ENCODE results near the gene TAF3. TPM values are rescaled to one million over a fixed set of nuclear protein-coding genes. Genes with fewer than 3 reads are reported as not detected.

Gene TAF3
- polyA plus RNA-seq, 1 donor (not counting 4 experiments of a cell fraction or from before 2014, with no cell fraction given): 2.0 TPM

DNA sequence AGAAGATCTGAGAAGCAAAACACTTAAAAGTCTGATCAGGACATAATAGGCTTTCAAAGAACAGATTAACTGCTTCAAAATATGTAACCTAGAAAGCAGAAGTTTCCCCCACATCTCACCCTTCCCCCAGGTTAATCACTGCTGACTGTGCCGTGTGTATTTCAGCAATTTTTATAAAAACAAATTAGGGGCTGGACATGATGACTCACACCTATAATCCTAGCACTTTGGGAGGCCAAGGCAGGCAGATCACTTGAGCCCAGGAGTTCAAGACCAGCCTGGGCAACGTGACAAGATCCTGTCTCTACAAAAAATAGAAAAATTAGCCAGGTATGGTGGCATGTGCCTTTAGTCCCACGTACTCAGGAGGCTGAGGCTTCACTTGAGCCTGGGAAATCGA lies 168.5 kb downstream of the TAF3 start:
- no peaks in the 10 kb centered on the region for H3K4me1 ChIP-seq (ENCODE audit: control insufficient read depth, extremely low read depth, insufficient read depth, low read length)
- no peak overlapping the region for H3K9ac ChIP-seq (ENCODE audit: control insufficient read depth, extremely low read depth, insufficient read depth, low read length)
- H3K27ac ChIP-seq (ENCODE audit: control insufficient read depth, insufficient read depth, low read length): no peak overlapping the region
- H3K4me3 ChIP-seq (ENCODE audit: control insufficient read depth in 2 of 3, extremely low read depth in 1 of 3, insufficient read depth in 2 of 3, low read depth in 1 of 3, low read length in 3 of 3): no peak overlapping the region
- no peaks in the 10 kb centered on the region for H3K79me2 ChIP-seq (ENCODE audit: control insufficient read depth, insufficient read depth, low read length)
- H3K27me3 ChIP-seq (ENCODE audit: control insufficient read depth, extremely low read depth, insufficient read depth, low read length): no peaks in the 10 kb centered on the region
- no peak overlapping the region for H3K4me2 ChIP-seq (ENCODE audit: control insufficient read depth, extremely low read depth, insufficient read depth, low read depth, low read length)
- no peaks in the 10 kb centered on the region for H3K9me1 ChIP-seq (ENCODE audit: control insufficient read depth, extremely low read depth, insufficient read depth, low read length)
- H2AFZ ChIP-seq (ENCODE audit: control insufficient read depth, low read length): no peak overlapping the region
- H3K9me3 ChIP-seq (ENCODE audit: control insufficient read depth, low read depth, low read length): no peaks in the 10 kb centered on the region
- DNase-seq (ENCODE audit: low read depth, low spot score): no peak
- H3K36me3 ChIP-seq (ENCODE audit: control insufficient read depth in 2 of 2, extremely low read depth in 1 of 2, insufficient read depth in 2 of 2, low read length in 2 of 2): peaks cover 0 to 2% of the 10 kb centered on the region in 2 experiments
- dilution Hi-C loops (cut with MboI; ENCODE audit: extremely low pct_ligation_motif_present, low sequenced_read_pairs): no loop called here
- no peaks in the 10 kb centered on the region for H4K20me1 ChIP-seq (ENCODE audit: control insufficient read depth, extremely low read depth, insufficient read depth, low read length)
- FAIRE-seq: no peak
- no peak for TF ChIP-seq EZH2 (IDR thresholded peaks at IDR 0.05; ENCODE audit: low read length)
- TF ChIP-seq, protein P1, sequence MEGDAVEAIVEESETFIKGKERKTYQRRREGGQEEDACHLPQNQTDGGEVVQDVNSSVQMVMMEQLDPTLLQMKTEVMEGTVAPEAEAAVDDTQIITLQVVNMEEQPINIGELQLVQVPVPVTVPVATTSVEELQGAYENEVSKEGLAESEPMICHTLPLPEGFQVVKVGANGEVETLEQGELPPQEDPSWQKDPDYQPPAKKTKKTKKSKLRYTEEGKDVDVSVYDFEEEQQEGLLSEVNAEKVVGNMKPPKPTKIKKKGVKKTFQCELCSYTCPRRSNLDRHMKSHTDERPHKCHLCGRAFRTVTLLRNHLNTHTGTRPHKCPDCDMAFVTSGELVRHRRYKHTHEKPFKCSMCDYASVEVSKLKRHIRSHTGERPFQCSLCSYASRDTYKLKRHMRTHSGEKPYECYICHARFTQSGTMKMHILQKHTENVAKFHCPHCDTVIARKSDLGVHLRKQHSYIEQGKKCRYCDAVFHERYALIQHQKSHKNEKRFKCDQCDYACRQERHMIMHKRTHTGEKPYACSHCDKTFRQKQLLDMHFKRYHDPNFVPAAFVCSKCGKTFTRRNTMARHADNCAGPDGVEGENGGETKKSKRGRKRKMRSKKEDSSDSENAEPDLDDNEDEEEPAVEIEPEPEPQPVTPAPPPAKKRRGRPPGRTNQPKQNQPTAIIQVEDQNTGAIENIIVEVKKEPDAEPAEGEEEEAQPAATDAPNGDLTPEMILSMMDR (optimal IDR thresholded peaks at IDR 0.05 in 1 of 3, IDR thresholded peaks at IDR 0.05 in 1 of 3, conservative IDR thresholded peaks at IDR 0.05 in 1 of 3; ENCODE audit: extremely low read depth in 1 of 3, insufficient read depth in 2 of 3, low read length in 3 of 3): no peak

DNA sequence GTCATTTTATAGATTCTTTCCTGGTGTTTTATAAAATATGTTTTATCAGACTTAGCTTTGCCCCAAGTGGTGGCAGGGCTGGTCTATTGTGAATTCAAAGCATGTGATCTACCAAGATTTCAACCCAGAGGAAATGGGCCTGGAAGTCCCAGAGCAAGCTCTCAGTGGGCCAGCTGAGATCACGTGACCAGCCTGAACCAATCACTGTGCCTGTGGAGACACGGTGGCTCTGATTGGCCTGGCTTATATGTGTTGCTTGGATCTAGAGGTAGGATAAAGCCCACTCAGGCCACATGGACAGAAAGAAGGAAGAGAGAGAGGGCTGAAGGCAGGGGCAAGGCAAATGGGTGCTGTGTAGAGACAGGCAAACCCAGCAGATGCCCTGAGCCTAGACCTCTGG lies 170.7 kb downstream of the TAF3 start:
- Histone ChIP-seq H3K4me3 (ENCODE audit: control insufficient read depth in 2 of 3, extremely low read depth in 1 of 3, insufficient read depth in 2 of 3, low read depth in 1 of 3, low read length in 3 of 3) (no peak overlapping the region), H3K27me3 (ENCODE audit: control insufficient read depth, extremely low read depth, insufficient read depth, low read length) (no peaks in the 10 kb centered on the region), H3K27ac (ENCODE audit: control insufficient read depth, insufficient read depth, low read length) (no peak overlapping the region), H2AFZ (ENCODE audit: control insufficient read depth, low read length) (no peak overlapping the region), H3K36me3 (ENCODE audit: control insufficient read depth in 2 of 2, extremely low read depth in 1 of 2, insufficient read depth in 2 of 2, low read length in 2 of 2) (peaks cover 0 to 2% of the 10 kb centered on the region in 2 experiments), H3K9me1 (ENCODE audit: control insufficient read depth, extremely low read depth, insufficient read depth, low read length) (no peaks in the 10 kb centered on the region), H3K4me2 (ENCODE audit: control insufficient read depth, extremely low read depth, insufficient read depth, low read depth, low read length) (no peak overlapping the region), H3K9me3 (ENCODE audit: control insufficient read depth, low read depth, low read length) (no peaks in the 10 kb centered on the region), H3K9ac (ENCODE audit: control insufficient read depth, extremely low read depth, insufficient read depth, low read length) (no peak overlapping the region), H4K20me1 (ENCODE audit: control insufficient read depth, extremely low read depth, insufficient read depth, low read length) (no peaks in the 10 kb centered on the region), H3K4me1 (ENCODE audit: control insufficient read depth, extremely low read depth, insufficient read depth, low read length) (no peaks in the 10 kb centered on the region), H3K79me2 (ENCODE audit: control insufficient read depth, insufficient read depth, low read length) (no peaks in the 10 kb centered on the region)
- FAIRE-seq (no peak), DNase-seq (ENCODE audit: low read depth, low spot score) (no peak)
- dilution Hi-C loops (cut with MboI; ENCODE audit: extremely low pct_ligation_motif_present, low sequenced_read_pairs): no loop called here
- TF ChIP-seq EZH2 (IDR thresholded peaks at IDR 0.05; ENCODE audit: low read length): no peak
- TF ChIP-seq, protein P1 (optimal IDR thresholded peaks at IDR 0.05 in 1 of 3, IDR thresholded peaks at IDR 0.05 in 1 of 3, conservative IDR thresholded peaks at IDR 0.05 in 1 of 3; ENCODE audit: extremely low read depth in 1 of 3, insufficient read depth in 2 of 3, low read length in 3 of 3): no peak

Measured in keratinocyte (primary cell).